GM21423 (cell line): ENCODE results near the gene NRXN3.
"Not testable (repeated sequence)": the region's sequence is repeated elsewhere in the genome, so short reads cannot be mapped to it uniquely, and the experiment has no call there.

Experiments used
- ATAC-seq: cut with Tn5 transposase; IDR thresholded peaks from one replicate; pipeline ENCODE4 v1.9.1; 2021; ENCODE audit warnings: mild to moderate bottlenecking, moderate library complexity; ENCODE audit not compliant: unreplicated experiment

The NRXN3 gene

DNA sequence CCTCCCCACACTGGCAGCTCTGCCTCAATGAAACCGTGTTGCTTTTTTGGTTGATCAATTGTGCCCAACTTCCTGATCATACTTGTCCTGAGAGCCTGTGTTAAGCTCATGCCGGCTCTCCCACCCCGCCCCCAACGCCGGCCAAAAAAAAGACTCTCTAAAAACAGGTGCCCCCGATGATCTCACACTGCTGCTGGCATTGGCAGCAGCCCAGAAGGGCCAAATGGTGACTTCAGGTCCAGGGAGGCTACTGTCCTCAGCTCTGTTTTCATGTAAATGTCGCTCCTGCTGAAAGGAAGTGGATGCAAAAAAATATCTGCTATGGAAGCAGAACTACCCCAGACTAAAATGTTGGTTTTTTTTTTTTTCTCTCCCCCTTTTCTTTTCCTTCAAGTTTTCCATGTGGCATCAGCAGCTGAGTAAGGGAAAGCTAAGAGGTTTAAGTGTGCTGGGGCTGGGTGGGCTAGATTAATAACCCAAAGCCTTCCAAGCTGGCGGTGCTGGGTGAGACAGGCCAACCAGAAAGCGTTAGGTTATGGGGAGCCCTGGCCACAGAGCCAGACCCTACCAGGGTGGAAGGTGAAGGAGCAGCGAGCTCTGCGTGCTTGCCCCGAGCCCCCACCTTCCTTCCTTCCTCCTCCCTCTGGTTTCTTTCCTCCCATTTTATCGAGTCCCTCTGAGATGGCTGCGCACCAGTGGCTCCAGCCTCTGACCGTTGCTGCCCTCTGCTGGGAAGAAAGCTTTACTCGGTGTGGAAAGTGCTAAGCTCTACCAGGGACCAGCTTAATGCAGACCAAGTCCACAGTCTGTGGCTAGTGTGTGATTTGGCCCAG, 396.1 kb downstream of the NRXN3 start:
- peak; percentile 93 for ATAC-seq

DNA sequence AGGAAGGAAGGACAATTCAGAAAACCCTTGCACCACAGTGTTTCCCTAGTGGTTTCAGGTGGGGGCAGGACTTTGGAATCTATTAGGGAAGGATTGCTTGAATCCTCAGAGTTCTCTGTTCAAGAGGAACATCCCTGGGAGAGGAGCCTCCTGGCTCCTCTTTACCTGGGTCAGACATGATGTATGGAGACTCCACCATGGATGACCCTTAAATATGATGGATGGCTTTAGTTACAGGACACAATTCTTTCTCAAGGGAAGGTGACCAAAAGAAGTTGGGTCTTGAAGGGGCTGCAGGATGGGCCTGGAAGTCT, 396.6 kb downstream of the NRXN3 start:
- no peak for ATAC-seq

DNA sequence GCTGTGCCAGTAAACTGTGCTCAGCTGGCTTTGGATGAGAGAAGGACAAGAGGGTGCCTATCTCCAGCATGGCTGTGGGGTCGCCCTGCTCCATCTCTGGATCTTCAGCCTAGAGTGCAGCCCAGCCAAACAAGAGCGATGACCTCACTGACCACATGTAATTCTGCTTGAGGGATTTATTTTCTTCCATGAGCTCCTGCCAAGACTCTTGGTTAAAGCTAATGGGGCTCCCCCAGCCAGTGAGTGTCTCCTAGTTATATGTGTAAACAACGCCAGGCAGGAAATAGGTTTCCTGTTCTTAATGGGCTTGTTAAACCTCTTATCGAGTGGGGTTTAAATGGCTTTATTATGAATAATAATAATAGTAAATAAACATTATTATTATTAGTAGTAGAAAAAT, 397.2 kb downstream of the NRXN3 start:
- no peak for ATAC-seq

DNA sequence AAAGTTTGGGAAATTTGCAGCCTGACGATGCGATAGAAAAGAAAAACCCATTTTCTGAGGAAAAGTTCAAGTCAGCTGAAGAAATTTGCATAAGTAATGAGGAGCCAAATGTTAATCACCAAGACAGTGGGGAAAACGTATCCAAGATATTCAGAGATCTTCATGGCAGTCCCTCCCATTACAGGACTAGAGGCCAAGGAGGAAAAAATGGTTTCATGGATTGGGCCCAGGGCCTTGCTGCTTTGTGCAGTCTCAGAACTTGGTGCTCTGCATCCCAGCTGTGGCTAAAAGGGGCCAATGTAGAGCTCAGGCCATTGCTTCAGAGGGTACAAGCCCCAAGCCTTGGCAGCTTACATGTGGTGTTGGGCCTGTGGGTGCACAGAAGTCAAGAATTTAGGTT, 403.6 kb downstream of the NRXN3 start:
- ATAC-seq: not testable (repeated sequence)

DNA sequence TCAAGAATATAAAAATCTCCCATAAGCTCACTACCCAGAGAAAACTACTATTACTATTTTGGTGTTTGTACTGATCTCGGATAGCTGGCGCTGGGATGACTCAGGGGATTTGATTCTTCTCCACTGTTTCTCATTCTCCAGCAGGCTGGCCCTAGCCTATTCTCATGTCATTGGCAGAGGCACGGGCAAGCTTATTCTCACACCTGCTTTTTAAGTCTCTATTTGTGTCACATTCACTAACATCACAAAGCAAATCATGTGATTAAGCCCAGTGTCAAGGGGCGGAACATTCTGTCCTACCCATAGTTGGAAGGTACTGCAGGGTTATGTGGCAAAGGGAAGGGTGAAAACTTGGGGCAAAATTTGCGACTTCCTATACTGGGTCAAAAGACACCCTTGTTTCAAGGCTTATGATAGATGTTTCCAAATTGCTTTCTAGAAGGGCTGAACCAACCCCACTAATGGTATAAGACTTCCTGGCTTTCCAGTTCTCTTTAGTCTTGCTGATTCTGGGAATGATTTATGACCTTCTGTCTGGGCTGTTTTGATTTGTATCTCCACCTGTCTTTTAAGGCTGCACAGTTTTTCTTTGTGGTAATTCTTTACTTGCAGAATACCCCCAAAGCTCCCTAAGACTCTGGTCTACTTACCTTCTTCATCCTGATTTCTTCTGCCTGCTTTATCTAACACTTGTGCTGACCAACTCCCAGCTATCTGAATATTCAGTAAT, 406.4 kb downstream of the NRXN3 start:
- ATAC-seq: no peak

DNA sequence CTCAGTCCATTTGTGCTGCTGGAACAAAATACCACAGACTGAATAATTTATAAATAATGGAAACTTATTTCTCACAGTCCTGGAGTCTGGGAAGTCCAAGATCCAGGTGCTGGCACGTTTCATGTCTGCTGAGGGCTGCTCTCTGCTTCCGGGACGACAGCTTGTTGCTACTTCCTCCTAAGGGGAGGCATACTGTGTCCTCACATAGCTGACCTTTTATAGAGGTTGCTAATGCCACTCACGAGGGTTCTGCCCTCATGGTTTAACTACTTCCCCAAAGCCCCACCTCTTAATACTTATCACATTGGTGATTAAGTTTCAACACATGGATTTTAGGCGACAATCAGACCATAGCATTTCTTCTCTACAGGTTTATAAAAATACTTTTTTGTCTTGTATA, 411.1 kb downstream of the NRXN3 start:
- ATAC-seq: no peak

DNA sequence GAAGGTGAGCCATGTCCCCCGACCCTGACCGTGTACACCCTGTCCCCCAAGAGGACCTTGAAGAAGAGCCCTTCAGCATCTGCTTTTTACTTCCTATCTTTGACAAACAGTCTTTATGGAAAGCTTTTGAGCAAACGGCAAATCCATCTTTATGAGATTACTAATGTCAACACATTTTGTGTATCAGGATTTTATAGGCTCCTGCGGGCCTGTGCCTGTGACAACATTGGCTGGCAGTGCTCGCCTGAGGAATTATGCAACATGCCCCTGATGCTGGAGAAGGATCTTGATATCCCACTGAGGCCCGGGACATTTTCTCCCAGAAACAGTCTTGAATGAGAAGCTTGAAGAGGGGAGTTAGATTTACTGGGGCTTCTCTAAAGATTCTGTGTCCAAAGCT, 416.5 kb downstream of the NRXN3 start:
- no peak for ATAC-seq

DNA sequence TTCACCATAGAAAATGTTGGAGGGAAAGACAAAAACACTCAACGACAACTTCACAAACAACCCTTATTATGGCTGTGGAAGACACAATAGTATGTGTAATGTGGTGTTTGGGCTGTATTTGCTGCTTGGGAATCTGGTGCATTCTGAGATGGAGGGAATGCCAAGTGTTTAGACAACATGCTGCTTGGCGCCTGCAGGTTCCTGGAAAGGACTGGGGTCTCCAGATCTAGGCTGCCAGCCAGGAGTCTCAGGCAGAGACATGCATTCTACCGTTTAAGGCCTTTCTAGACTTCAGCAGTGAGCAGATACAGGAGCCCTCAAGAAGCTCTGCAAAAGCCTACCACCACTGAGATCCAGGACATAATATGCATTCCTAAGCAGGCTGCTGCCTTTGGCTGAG, 418.7 kb downstream of the NRXN3 start:
- no peak for ATAC-seq

DNA sequence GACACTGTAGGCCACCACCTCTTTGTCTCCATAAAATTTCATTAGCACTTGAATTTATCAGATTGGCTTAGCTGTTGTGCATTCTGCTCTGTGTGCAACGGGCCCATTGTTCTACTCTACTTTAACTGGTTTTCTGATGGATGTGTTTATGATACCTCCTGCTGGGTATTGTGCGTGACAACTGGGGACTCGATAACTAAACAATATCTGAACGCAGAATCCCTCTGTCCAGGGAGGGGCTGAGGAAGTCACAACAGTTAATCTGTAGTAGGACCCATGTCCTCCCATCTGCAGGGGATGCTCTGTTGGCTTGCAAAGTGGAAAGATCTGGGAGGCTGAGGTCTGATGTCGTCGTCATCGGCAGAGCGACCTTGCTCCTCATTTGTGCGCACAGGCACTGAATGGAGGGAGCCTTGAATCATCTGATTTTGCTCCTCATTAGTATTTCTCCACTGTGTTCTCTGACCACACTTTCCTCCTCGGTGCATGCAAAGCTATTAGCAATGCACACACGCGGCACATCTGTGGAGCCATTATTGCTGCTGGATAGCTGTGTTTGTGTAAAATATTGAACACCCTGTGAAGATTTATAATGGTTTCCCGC, 422.5 kb downstream of the NRXN3 start:
- ATAC-seq: no peak

DNA sequence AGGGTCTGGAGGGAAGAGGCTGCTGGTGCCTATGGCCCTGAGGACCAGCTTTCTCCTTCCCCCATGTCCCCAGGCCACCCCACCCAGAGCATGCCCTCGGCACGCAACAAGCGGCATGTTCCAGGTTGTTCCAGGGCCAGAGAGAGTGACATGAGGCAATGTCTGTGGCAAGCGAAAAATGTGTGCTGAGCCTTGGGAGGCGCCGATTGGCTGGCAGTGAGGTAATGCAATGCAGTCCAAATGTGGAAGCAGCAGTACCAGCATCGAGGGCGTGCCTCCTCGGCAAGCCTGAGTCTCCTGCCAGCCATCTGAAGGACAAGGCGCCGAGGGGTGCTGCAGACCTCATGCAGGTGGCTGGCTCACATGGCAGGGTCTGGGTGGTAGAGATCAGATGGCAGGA, 423.8 kb downstream of the NRXN3 start:
- ATAC-seq: no peak

DNA sequence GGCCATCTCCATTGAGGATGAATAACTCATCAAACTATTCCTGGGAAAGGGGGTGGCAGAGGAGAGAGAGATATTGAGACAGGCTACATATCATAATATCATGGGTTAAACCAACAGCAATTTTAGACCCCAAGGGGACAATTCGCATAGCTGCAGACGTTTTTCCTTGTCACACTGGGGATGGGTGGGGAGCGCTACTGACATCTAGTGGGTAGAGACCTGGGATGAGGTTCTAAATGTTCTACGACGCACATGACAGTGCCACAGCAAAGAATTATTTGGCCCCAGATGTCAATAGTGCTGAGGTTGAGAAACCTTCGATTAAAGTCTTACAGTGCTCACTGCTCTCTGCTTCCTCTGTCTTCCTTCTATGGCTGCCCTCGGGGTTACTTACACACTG, 425.6 kb downstream of the NRXN3 start:
- ATAC-seq: no peak

DNA sequence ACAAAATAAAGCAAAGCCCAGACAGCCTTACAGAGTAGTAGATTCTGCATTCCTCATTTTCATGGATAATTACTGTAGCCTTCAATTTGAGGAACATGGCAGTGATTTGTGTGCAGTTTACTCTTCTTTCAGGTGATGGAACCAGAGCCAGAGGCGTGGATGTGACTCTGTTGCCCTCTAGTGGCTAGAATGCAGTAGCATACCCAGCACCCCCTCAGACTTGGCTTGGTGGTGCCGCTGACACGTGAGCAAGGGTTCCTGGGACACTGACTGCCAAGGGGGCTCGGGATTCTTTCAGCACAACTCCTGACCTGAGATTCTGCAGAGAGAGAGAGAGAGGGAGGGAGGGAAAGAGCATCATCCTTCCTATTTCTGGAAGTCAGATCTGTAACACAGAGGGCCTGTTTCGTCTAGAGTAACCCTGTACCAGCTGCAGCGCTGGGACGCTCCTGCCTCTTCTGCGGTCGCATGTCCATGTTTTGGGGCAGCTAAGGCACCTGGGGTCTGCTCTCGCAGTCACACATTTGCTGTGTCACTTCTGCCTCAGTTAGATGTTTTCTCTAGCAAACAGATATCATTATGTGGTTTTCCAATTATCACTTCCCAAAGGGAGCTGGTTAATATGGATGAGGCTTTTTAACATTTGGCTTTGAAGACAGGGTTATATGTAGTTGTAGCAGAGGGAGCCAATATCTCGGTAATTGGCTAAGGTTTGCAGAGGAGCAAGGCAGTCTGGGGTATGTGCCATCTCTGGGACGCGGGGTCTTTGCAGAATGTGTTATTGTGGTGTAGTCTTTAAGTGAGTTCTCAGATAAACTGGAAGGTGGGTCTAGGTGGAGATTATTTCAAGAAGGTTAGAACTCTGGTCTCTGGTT, 428.1 kb downstream of the NRXN3 start:
- ATAC-seq: peak; percentile 82

DNA sequence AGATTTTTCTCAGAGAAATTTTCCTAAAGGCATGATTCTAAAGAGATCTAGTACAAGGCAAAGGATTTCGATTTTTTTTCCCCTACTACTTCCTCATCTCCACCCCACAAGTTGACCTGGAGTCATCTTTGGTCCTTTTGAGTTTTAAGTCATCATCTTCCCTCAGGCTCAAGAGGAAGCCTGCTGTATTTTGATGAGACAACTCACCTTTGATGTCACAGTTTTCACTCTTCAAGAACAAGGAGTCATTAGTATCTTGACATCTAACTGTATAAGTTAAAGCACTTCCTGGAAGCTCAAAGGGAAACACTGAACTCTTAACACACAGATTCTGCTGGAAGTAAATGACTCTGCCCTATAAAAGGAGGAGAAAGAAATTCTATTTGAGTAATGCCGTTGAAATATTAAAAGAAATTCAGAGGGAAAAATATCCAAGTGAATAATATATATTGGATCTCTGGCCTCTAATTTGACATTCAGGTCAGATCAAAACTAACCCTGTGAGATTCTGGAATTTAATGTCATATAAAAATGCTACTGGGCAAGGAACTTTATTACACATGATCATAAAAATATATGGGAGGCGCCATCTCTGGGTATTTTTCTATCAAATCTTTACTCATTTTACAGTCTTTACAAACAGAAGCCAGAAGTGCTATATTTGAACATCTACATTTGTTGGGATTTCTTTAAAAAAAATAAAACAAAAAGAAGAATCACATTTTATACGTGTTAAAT, 435.0 kb downstream of the NRXN3 start:
- ATAC-seq: no peak

DNA sequence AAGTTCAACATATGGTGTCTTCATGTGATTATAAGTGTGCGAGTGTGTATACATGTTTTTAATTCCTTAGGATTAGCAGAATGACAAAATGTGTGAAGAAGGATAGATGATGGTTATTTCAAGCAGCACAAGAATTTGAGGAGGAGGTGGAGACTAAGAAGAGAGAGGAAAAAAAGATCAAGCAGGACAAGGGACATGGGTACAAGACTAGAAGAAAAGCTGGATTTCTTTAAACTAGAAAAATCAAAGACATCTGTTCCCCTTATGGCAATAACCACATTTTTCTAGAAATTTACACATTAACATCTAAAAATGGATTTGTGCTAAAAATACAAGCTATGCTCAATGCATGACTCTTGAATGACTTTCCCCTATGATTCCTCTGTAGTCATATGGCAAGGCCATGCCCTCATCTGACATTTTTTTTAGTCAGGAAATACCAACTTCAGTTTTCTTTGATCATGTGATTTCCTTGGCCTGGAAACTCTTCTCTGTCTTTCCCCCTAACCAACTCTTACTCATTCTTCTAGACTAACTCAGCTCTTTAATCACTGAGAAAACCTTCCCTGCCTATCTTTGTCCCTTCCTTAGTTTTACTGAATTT, 435.8 kb downstream of the NRXN3 start:
- no peak for ATAC-seq

DNA sequence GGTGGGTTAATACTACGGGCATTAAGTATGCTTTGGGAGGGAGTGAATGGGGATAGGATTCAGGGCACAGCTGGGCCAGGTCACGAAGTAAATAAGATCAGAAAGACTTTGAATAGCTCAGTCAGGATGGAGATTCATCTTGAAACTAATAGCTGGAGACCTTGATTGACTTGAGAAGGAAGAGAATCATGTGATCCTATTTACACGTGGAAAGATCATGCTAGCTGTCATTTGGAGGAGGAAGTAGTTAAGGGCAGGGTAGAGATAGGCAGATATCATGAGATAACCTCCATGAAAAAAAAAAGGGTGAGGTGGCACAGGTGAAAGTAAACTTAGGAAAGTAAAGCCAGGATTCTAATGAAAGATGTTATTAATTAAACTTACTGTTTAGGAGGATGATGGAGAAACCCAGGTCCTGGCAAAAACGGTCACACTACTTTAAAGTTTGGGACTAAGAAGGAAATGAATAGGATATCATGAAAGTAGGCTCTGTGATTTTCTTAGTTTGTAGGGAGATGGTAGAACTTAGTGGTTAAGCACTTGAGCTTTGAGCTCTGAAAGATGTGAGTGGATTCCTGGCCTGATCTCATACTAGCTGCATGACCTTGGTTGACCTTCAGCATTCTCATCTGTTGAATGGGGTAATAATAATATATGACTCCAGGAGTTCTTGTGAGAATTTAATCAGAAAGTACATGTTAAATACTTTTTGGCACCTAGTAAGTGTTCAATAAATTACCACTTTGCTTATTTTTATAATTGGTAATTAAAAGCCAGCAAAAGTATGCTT, 439.0 kb downstream of the NRXN3 start:
- ATAC-seq: no peak

DNA sequence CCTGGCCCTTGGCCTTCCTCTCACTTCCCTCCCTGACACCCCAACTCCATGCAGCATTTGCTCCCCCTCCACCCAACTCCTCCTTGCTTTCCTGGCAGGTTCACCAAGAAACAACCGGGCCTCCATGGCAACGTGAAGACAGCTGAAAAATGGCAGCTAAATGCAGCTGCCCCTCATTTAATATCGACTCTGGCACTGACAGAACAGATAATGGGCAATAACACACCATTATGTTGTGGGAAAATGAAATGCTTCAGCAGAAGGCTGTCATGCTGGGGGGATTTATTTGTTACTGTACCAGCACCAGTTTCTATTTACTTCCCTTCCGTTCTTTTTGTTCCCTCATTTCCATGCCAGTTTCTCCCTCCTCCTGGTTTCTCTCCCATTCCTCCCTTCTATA, 440.8 kb downstream of the NRXN3 start:
- no peak for ATAC-seq

DNA sequence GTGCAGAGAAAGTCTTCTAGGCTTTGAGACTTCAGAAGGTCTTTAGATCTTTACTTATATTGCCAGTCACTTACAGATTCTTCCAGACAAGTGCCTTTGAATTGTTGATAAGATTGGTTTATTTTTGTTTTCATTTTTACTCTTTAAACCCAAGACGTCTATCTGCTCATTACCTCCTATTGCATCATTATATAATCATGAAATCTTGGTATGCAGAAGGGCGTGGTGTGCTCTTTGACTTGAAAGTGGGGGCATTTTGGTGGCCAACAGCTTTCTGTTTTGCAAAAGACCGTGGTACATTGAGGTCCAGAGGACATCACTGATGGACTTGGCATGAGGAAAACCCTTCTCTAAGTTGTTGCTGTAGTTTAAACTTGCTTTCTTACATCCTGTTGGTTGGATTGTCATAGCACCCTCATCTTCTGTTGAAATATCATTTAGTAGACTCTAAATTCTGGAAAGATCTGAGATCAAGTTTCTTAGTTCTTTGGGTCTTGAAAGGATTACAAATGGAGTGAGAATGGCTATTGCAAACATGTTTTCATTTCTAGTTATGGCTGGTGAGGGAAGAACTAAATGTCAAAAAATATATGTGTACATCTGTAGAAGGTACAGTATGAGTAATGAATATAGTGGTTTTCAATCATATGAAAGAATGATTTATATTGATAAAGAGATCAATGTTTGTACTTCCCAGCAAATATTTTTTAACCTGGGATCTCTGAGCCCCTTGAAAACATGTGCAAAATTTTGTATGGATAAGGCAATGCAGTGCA, 441.8 kb downstream of the NRXN3 start:
- no peak for ATAC-seq

DNA sequence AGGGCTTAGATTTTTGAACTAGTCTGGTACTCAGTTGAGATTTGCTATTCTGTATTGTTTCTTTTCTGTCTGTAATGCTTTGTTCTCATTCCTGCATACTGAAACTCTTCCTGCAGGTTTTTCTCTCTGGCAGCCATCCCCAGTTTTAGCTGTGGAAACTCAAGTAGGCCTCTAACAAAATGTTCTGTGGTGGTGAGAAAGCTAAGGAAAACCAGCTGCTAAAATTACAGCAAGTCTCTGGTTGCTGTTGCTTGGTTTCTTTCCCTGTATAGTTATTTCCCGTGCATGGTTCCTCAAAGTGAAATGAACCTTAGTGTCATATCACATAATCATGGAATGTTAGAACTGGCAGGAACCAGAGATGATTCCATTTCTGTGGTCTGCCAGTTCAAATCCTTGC, 442.5 kb downstream of the NRXN3 start:
- ATAC-seq: no peak

DNA sequence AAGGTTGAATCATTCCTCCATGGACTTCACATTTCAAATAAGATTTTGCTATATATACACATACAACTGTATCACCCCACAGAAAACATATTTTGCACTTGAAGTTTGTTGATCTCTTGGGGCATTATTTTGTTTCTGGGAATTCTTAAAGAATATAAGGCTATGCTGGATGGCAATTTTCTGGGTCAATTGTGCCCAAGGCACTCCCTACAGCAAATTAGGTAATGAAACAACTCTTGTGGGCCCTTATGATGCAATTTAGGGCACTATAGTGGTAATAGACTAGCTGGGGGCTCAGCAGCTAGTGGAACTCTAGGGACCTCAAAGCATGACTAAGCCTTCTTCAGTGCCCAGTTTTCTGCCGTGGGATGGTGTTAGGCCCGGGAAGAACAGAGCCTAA, 444.4 kb downstream of the NRXN3 start:
- no peak for ATAC-seq
